Activated CD8-positive, alpha-beta memory T cell treated with anti-CD3 and anti-CD28 coated beads for 48 hours (primary cell): ENCODE measurements around the gene PAGE5.

ENCODE experiments used
- DNase-seq, 3 experiments: peaks; one replicate each; pipeline ENCODE4 v3.0.0-alpha.2; 2020; ENCODE audit warnings: low read depth in 2 of 3, low spot score in 2 of 3

The PAGE5 gene, protein sequence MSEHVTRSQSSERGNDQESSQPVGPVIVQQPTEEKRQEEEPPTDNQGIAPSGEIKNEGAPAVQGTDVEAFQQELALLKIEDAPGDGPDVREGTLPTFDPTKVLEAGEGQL

GRCh38 chrX:55220119-55220794 is at the start of gene PAGE5:
Gene PAGE5 (plus strand): TSS chrX:55220346. CDS start chrX:55221383, 1,037 bp downstream.
- DNase-seq: no peak

DNA sequence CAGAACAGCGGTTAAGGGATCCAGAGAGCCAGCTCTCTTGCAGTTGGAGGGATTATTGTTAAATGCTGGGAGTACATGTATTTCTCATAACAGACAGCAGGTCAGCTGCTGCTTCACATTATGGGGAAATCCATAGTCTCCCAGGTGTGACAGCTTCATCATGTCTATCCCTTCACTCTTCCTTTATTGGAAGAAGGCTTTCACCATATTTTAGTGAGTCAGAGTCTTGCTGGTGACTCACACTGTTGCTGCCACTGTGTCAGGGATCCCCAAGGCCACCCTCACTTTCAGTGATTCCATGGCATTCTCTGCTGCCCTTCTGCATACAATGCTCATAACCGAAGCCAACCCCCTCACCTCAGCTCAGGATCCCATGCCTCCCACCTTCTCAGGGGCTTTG is 32.9 kb upstream of the PAGE5 start:
- DNase-seq: no peak

- DNase-seq: no peak
Measured at GRCh38 chrX:55196688-55197087, 23.5 kb upstream of the PAGE5 start.

DNA sequence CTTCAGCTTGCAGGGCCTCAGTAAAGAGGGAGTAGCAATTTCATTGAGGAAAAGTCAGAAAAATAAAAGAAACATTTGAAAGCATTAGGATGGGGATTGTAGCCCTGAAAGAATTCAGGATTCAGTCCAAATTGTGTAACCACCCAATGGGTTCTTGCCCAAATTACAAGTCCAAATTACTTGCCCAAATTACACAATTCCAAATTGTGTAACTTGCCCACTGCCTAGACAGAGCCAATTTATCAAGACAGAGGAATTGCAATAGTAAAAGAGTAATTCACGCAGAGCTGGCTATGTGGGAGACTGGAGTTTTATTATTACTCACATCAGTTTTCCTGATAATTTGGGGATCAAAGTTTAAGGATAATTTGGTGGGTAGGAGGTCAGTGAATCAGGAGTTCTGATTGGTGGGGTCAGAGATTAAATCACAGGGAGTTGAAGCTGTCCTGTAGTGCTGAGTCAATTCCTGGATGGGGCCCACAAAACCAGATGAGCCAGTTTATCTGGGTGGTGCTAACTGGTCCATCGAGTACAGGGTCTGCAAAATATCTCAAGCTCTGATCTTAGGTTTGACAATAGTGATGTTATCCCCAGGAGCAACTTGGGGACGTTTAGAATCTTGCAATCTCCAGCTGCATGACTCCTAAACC is 18.1 kb upstream of the PAGE5 start:
- no peak for DNase-seq

DNA sequence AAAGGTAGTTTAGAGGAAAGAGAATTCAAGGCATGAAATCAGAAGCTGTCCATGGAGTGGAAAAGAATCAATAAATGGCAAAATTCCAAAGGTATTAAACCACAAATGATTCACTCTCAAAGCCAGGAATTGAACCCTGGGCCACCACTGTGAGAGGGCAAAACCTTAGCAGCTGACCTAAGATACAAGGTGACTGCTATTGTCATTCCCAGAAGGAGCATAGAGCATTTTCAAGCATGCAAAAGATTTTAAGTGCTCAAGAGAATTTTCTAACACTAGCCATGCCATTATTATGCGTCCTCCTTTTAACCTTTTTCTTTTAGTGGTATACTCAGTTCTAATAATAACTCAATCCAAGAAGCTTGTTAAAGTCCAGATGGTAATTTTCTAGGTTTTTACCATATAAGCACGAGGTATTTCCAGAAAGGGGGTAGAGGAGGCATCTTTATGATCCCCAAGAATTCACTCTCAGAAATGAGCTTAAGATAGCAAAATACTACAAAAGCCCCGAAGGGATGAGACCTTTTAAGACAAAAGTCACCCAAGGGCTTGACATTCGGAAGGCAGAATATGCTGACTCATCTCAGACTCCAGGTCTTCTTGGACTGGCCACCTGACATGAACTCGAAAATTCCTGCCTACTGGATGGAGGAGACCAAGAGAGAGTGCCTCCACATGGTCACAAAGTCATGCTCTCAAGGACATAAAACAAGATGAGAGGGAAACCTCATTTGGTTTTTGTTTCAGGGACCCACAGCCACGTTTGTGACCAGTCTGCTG is 13.8 kb upstream of the PAGE5 start:
- no peak for DNase-seq

GRCh38 chrX:55210931-55211677 is 9.0 kb upstream of the PAGE5 start:
- DNase-seq: no peak

- no peak for DNase-seq
Measured at GRCh38 chrX:55213381-55213780, 6.8 kb upstream of the PAGE5 start.

- no peak for DNase-seq
Measured at GRCh38 chrX:55240788-55241340, 20.7 kb downstream of the PAGE5 start.

GRCh38 chrX:55253528-55253927 is 33.4 kb downstream of the PAGE5 start:
- DNase-seq: no peak

DNA sequence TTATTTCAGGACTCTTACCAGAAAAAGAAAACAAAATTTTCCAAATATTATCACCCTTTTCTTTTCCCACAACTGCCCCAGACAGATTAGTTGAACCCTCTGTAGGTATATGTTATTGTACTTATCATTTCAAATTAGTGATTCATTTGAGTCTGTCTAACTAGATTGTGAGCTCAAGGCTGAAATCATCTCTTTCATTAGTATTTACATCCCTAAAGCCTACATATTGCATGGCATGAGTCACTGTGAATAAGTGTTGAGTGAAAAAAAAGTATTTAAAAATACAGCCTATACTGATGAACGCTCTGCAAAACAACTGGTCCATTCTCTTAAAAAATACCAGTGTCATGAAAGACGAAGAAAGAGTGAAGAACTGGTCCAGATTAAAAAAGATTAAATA is 40.7 kb downstream of the PAGE5 start:
- no peak for DNase-seq

GRCh38 chrX:55264816-55265215 is 44.7 kb downstream of the PAGE5 start, which contains the start of gene PAGE3:
Gene PAGE3 (minus strand): TSS chrX:55264916. CDS start chrX:55263903, 1,013 bp downstream.
- DNase-seq: no peak
